ENCODE data around the gene CCDC137. TPM values are rescaled to one million over a fixed set of nuclear protein-coding genes. Genes with fewer than 3 reads are reported as not detected.

CCDC137 gene
- total RNA-seq, 4 donors from 2014 or later, result 6.7 to 17.1 (median 11.2) TPM

DNA sequence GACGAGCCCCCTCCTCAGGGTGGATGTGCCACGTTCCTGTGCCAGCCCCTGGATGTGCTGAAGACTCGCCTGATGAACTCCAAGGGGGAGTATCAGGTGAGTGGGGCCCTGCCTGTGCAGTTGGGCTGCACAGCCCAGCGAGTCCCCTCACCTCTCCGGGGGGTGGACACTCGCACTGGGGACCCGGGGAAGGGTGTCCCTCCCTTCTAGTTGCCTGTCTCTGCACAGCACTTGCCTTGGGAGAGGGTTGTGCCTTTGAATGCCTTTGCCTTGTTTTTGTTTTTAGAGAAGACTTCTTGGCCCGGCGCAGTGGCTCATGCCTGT is 51.2 kb downstream of the CCDC137 start:
- Histone ChIP-seq H3K4me3 (no peak overlapping the region), H3K27ac (no peak overlapping the region), H3K36me3 (no peaks in the 10 kb centered on the region), H3K27me3 (no peaks in the 10 kb centered on the region), H3K9me3 (no peaks in the 10 kb centered on the region), H3K4me1 (peaks cover 15 to 16% of the 10 kb centered on the region in 2 donors)
- DNase-seq, result no peak
- in situ Hi-C loops (cut with MboI; ENCODE audit: low sequenced_read_pairs in 4 of 4) (no loop called here), intact Hi-C loops (cut with DNase I; ENCODE audit: low total_unique reads) (no loop called here)
- ATAC-seq, result no peak
- TF ChIP-seq POLR2A (IDR thresholded peaks at IDR 0.05), result no peak
- TF ChIP-seq, protein P1, sequence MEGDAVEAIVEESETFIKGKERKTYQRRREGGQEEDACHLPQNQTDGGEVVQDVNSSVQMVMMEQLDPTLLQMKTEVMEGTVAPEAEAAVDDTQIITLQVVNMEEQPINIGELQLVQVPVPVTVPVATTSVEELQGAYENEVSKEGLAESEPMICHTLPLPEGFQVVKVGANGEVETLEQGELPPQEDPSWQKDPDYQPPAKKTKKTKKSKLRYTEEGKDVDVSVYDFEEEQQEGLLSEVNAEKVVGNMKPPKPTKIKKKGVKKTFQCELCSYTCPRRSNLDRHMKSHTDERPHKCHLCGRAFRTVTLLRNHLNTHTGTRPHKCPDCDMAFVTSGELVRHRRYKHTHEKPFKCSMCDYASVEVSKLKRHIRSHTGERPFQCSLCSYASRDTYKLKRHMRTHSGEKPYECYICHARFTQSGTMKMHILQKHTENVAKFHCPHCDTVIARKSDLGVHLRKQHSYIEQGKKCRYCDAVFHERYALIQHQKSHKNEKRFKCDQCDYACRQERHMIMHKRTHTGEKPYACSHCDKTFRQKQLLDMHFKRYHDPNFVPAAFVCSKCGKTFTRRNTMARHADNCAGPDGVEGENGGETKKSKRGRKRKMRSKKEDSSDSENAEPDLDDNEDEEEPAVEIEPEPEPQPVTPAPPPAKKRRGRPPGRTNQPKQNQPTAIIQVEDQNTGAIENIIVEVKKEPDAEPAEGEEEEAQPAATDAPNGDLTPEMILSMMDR (IDR thresholded peaks at IDR 0.05 in 4 of 5, conservative IDR thresholded peaks at IDR 0.05 in 1 of 5), result no peak

DNA sequence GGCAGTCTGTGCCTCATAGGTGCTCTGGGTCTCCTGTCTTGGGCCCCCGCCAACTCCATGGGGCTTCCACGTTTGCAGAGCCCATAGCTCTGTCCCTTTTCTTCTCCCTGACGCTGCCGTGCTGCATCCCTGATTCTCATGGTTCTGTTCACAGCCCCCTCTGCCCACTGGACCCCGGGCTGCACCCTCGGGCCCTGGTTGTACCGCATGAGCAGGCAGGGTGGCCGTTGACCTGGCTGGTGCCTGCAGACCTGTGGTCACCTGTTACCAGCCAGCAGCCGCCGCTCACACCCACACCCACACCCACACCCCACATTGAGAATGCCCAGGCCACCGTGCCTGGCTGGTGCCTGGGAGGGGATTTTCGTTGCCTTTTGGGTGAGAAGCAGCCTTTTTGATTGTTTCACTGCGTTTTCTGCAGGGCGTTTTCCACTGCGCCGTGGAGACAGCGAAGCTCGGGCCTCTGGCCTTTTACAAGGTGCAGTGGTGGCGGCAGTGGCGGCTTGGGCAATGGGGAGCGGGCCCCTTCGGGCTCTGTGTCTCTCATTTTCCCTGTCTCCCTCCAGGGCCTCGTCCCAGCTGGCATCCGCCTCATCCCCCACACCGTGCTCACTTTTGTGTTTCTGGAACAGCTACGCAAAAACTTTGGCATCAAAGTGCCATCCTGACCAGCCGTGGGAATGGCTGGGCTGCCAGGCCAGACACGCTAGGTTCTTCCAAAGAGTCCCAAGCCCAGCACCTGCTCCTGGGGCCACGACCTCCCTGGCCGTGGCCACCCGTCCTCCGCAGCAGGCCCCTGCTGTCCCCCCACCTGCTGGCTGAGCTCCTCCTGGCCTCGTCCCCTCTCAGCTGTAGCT is 53.1 kb downstream of the CCDC137 start:
- no peak for ATAC-seq
- no peak overlapping the region for H3K27ac ChIP-seq
- TF ChIP-seq, protein P1 (IDR thresholded peaks at IDR 0.05 in 4 of 5, conservative IDR thresholded peaks at IDR 0.05 in 1 of 5), result no peak
- no peak for TF ChIP-seq POLR2A (IDR thresholded peaks at IDR 0.05)
- H3K36me3 ChIP-seq, result no peaks in the 10 kb centered on the region
- intact Hi-C loops (cut with DNase I; ENCODE audit: low total_unique reads) (no loop called here), in situ Hi-C loops (cut with MboI; ENCODE audit: low sequenced_read_pairs in 4 of 4) (no loop called here)
- no peak overlapping the region for H3K4me3 ChIP-seq
- H3K4me1 ChIP-seq, result peaks cover 5 to 18% of the 10 kb centered on the region in 2 donors
- DNase-seq, result no peak
- no peaks in the 10 kb centered on the region for H3K27me3 ChIP-seq
- H3K9me3 ChIP-seq, result no peaks in the 10 kb centered on the region

DNA sequence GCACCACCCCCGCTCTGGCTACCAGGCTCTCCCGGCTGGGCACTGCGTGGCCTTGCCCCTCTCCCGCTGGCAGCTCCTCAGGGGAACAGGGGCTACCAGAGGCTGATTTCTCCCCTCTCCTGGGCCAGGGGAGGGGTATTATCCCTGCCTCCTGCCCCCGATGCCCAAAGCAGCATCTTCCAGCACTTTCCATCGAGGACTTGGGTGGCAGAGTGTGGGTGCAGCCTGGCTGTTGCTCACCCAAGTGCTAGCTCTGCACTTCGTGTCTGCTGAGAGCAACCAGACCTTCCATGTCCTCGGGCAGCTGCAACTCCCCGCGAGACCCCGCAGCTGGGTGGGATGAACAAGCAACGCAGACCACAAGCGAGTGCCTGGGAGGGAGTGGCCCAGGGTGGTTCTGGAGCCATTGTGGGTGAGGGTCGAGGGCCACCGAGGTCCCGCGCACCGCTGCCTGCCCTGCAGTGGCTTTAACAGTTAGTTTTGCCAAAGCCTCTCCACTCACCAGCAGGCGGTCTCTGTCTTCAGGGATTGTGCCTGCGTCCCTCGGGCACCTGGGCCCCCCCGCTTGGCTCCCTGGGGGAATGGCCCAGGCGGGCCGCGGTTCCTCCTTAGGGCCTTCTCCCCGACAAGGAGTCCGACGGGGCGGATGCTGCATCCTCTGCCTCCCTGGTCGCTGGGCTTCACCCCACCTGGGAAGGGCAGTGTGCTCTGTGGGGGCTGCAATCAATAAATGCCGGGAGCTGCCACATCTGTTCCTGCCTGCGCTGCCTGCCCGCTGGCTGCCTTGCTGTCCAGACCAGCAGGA is 53.9 kb downstream of the CCDC137 start:
- Histone ChIP-seq H3K4me1 (peaks cover 5 to 18% of the 10 kb centered on the region in 2 donors), H3K27me3 (no peaks in the 10 kb centered on the region), H3K36me3 (no peaks in the 10 kb centered on the region), H3K9me3 (no peaks in the 10 kb centered on the region), H3K4me3 (no peak overlapping the region), H3K27ac (no peak overlapping the region)
- in situ Hi-C loops (cut with MboI; ENCODE audit: low sequenced_read_pairs in 4 of 4) (no loop called here), intact Hi-C loops (cut with DNase I; ENCODE audit: low total_unique reads) (no loop called here)
- no peak for DNase-seq
- TF ChIP-seq, protein P1 (IDR thresholded peaks at IDR 0.05 in 4 of 5, conservative IDR thresholded peaks at IDR 0.05 in 1 of 5), result no peak
- TF ChIP-seq POLR2A (IDR thresholded peaks at IDR 0.05), result no peak
- ATAC-seq, result no peak

DNA sequence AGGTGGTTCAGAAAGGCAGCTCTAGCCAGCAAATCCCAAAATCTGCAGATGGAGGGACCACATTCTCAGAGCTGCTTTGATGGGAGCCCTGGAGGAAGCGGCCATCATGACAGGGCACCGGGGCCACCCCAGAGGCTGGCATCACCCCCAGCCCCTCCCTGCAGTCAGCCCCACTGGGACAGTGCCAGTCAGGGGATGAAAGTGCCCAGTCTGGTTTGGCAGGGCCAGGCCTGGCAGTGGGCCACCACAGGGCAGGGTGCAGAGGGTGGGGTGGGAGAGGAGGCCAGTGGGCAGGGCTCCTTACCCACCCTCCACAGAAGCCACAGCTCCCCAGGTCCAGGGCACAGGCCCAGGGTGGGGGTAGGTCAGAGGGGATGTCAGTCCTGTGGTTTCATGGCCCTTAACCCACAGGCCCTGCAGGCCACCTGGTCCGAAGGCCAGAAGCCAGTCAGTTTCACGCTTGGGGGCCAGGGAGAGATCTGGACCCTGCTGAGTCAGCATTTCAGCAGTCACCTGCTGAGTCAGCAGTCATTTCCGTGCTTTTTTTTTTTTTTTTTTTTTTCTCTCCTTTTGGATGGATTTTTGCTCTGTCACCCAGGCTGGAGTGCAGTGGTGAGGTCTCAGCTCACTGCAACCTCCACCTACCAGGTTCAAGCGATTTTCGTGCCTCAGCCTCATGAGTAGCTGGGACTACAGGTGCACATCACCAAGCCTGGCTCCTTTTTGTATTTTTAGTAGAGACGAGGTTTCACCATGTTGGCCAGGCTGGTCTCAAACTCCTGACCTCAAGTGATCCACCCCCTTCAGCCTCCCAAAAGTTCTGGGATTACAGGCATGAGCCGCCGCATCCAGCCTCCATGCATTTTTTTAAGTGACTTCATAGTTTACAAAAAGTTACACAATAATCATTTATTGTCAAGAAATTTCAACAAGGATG is 55.9 kb downstream of the CCDC137 start:
- intact Hi-C loops (cut with DNase I; ENCODE audit: low total_unique reads), result no loop called here
- H3K36me3 ChIP-seq, result no peaks in the 10 kb centered on the region
- no peak for DNase-seq
- no peak overlapping the region for H3K4me3 ChIP-seq
- TF ChIP-seq POLR2A (IDR thresholded peaks at IDR 0.05), result no peak
- TF ChIP-seq, protein P1 (IDR thresholded peaks at IDR 0.05 in 4 of 5, conservative IDR thresholded peaks at IDR 0.05 in 1 of 5), result no peak
- ATAC-seq, result no peak
- in situ Hi-C loops (cut with MboI; ENCODE audit: low sequenced_read_pairs in 4 of 4), result no loop called here
- no peak overlapping the region for H3K27ac ChIP-seq
- H3K9me3 ChIP-seq, result no peaks in the 10 kb centered on the region
- H3K27me3 ChIP-seq, result no peaks in the 10 kb centered on the region
- peaks cover 5 to 18% of the 10 kb centered on the region in 2 donors for H3K4me1 ChIP-seq

Small RNA genes within 50 kb of the gene (microRNA-seq; reads per million reads assigned to microRNA genes)
- gene MIR6786 (ENCODE audit: borderline replicate concordance in 2 of 2), result 0 to 1.2 reads per million in 2 donors

Other genes starting within 250 kb of the CCDC137 start
- 100 to 1,000 TPM; 322 to 934 (median 415) TPM for gene ACTG1, start 153.9 kb upstream of the CCDC137 start, total RNA-seq
- gene FSCN2, start 138.4 kb upstream of the CCDC137 start, total RNA-seq, result under 1 TPM in 2 of 4 donors, not detected in 2; 0.20 to 0.46 TPM
- 10 to 100 TPM; 14.4 to 27.9 (median 15.6) TPM for gene FAAP100, start 114.4 kb upstream of the CCDC137 start, total RNA-seq
- 100 to 1,000 TPM; 176 to 290 (median 263) TPM for gene NPLOC4, start 29.6 kb upstream of the CCDC137 start, total RNA-seq
- under 1 TPM in 2 of 4 donors, not detected in 2; 0.22 to 0.26 TPM for gene TSPAN10, start 29.5 kb upstream of the CCDC137 start, total RNA-seq
- not detected for gene PDE6G, start 10.2 kb upstream of the CCDC137 start, total RNA-seq
- 10 to 100 TPM; 15.5 to 32.2 (median 22.2) TPM for gene OXLD1, start 132 bp upstream of the CCDC137 start, total RNA-seq
- gene ARL16, start 17.1 kb downstream of the CCDC137 start, total RNA-seq, result 10 to 100 TPM; 12.9 to 23.6 (median 20.0) TPM
- 100 to 1,000 TPM in 3 of 4 donors, 10 to 100 TPM in 1; 62.1 to 150 (median 113) TPM for gene HGS, start 17.3 kb downstream of the CCDC137 start, total RNA-seq
- 100 to 1,000 TPM in 2 of 4 donors, 10 to 100 TPM in 2; 79.1 to 117 (median 94.1) TPM for gene MRPL12, start 36.6 kb downstream of the CCDC137 start, total RNA-seq
- 1 to 10 TPM; 3.4 to 9.3 (median 6.7) TPM for gene SLC25A10, start 45.5 kb downstream of the CCDC137 start, total RNA-seq
- under 1 TPM in 1 of 4 donors, not detected in 3; 0.29 TPM for gene GCGR, start 137.4 kb downstream of the CCDC137 start, total RNA-seq
- gene MCRIP1, start 166.6 kb downstream of the CCDC137 start, total RNA-seq, result 10 to 100 TPM in 3 of 4 donors, 1 to 10 TPM in 1; 8.3 to 36.2 (median 25.2) TPM
- gene PPP1R27, start 168.3 kb downstream of the CCDC137 start, total RNA-seq, result 100 to 1,000 TPM; 245 to 708 (median 400) TPM
- 100 to 1,000 TPM; 497 to 717 (median 621) TPM for gene P4HB, start 193.8 kb downstream of the CCDC137 start, total RNA-seq
- 100 to 1,000 TPM in 1 of 4 donors, 10 to 100 TPM in 3; 52.1 to 122 (median 64.4) TPM for gene ARHGDIA, start 204.6 kb downstream of the CCDC137 start, total RNA-seq
- gene ALYREF, start 224.8 kb downstream of the CCDC137 start, total RNA-seq, result 10 to 100 TPM; 40.9 to 65.3 (median 50.7) TPM
- gene ANAPC11, start 225.0 kb downstream of the CCDC137 start, total RNA-seq, result 100 to 1,000 TPM; 173 to 258 (median 197) TPM
- 1 to 10 TPM in 2 of 4 donors, under 1 TPM in 1, not detected in 1; 0.46 to 1.4 (median 1.1) TPM for gene NPB, start 235.5 kb downstream of the CCDC137 start, total RNA-seq
- 10 to 100 TPM; 22.6 to 44.8 (median 37.1) TPM for gene PCYT2, start 244.7 kb downstream of the CCDC137 start, total RNA-seq